IMR-90 (cell line): ENCODE data around the gene CEP170B.

Experiments
- CEBPB ChIP-seq: IDR thresholded peaks from 2 replicates; pipeline ENCODE4 v1.6.1; 2012; ENCODE audit warnings: low read depth, low read length, improper control_type of control experiment
- CHD1 ChIP-seq: IDR thresholded peaks from 2 replicates; pipeline ENCODE4 v1.6.1; 2012; ENCODE audit warnings: low read depth, low read length, improper control_type of control experiment
- CTCF ChIP-seq: conservative IDR thresholded peaks from 2 replicates; pipeline ENCODE4 v1.5.1; 2012; ENCODE audit warnings: mild to moderate bottlenecking, low read depth, low read length, improper control_type of control experiment
- MAZ ChIP-seq: IDR thresholded peaks from 2 replicates; pipeline ENCODE4 v1.6.1; 2012; ENCODE audit warnings: low read depth, mild to moderate bottlenecking, low read length, improper control_type of control experiment, moderate library complexity, borderline replicate concordance
- MXI1 ChIP-seq: IDR thresholded peaks from 2 replicates; pipeline ENCODE4 v1.6.1; 2012; ENCODE audit warnings: low read depth, mild to moderate bottlenecking, low read length, moderate library complexity, borderline replicate concordance
- POLR2A ChIP-seq: IDR thresholded peaks from 2 replicates; pipeline ENCODE4 v1.6.1; 2012; ENCODE audit warnings: mild to moderate bottlenecking, low read depth, low read length
- RAD21 ChIP-seq: IDR thresholded peaks from 2 replicates; pipeline ENCODE4 v1.6.1; 2012; ENCODE audit warnings: low read length, improper control_type of control experiment
- RFX5 ChIP-seq: IDR thresholded peaks from 2 replicates; pipeline ENCODE4 v1.8.0; 2012; ENCODE audit warnings: low read depth, mild to moderate bottlenecking, low read length, moderate library complexity
- SMC3 ChIP-seq: fragments of 150-350 bp; IDR thresholded peaks from 2 replicates; pipeline ENCODE4 v1.6.1; 2016; ENCODE audit warnings: low read depth, mild to moderate bottlenecking, antibody characterized with exemption, low read length, moderate library complexity

GRCh38 chr14:104855532-104856090, 9.5 kb upstream of the CEP170B start:
- TF ChIP-seq POLR2A (no peak), CTCF (no peak), CEBPB (no peak), SMC3 (no peak), RFX5 (no peak), CHD1 (no peak), RAD21 (no peak), MAZ (no peak), MXI1 (no peak)
